Panc1 (cell line): ENCODE measurements around the gene GALNTL6. TPM values are rescaled to one million over a fixed set of nuclear protein-coding genes. Genes with fewer than 3 reads are reported as not detected.

ENCODE experiments used
- ATAC-seq: fragments of 200-7000 bp; cut with Tn5 transposase; 2 replicates; pipeline ENCODE4 v1.9.1; 2020; ENCODE audit warnings: mild to moderate bottlenecking, moderate library complexity
- BruUV-seq: library from RNA; stranded (reverse); fragments of 400-500 nt; replicated peaks from 2 replicates; lab custom pipeline; 2021; lab: Mats Ljungman, UMichigan
- CTCF ChIA-PET: fragments of 300-600 bp; sonication (Branson Sonifier 250); formaldehyde crosslinking; loops from one replicate; lab custom pipeline; 2022; ENCODE audit warnings: antibody characterized with exemption; lab: Charles Lee
- POLR2A ChIA-PET: fragments of 300-600 bp; sonication (Branson Sonifier 250); formaldehyde crosslinking; loops from one replicate; lab custom pipeline; 2022; ENCODE audit warnings: antibody characterized with exemption; lab: Charles Lee
- DNase-seq: peaks from one replicate; pipeline ENCODE4 v3.0.0-alpha.2; 2010; ENCODE audit warnings: low read depth, low spot score
- H3K27ac ChIP-seq: 2 replicates; pipeline ENCODE4 v1.5.1; 2011; ENCODE audit warnings: mild to moderate bottlenecking, low read length, inconsistent platforms
- H3K27me3 ChIP-seq: fragments of 200-500 bp; sonication (Bioruptor generic); 2 replicates; pipeline ENCODE4 v1.6.0; 2014; ENCODE audit warnings: low read length, inconsistent platforms; ENCODE audit not compliant: control insufficient read depth, insufficient read depth
- H3K36me3 ChIP-seq: fragments of 200-500 bp; sonication (Bioruptor generic); 2 replicates; pipeline ENCODE4 v1.5.1; 2014; ENCODE audit warnings: inconsistent platforms, mild to moderate bottlenecking, low read length, moderate library complexity; ENCODE audit not compliant: control insufficient read depth, insufficient read depth
- H3K4me1 ChIP-seq: 2 replicates; pipeline ENCODE4 v1.5.1; 2011; ENCODE audit warnings: inconsistent platforms, mild to moderate bottlenecking, low read length, moderate library complexity; ENCODE audit not compliant: control insufficient read depth, insufficient read depth
- H3K4me3 ChIP-seq, 2 experiments: 2 replicates each; pipeline ENCODE4 v1.5.1; 2011 to 2012; ENCODE audit warnings: low read depth in 2 of 2, low read length in 2 of 2, mild to moderate bottlenecking in 2 of 2, inconsistent platforms in 1 of 2, moderate library complexity in 1 of 2
- H3K9me3 ChIP-seq: fragments of 200-500 bp; sonication (Bioruptor generic); 2 replicates; pipeline ENCODE4 v1.5.1; 2014; ENCODE audit warnings: low read depth, mild to moderate bottlenecking, inconsistent platforms, low read length, moderate library complexity; ENCODE audit not compliant: control insufficient read depth, insufficient read depth
- POLR2AphosphoS5 ChIP-seq: IDR thresholded peaks from 2 replicates; pipeline ENCODE4 v1.6.1; 2012; ENCODE audit warnings: mild to moderate bottlenecking, low read depth, low read length, moderate library complexity
- SIN3A ChIP-seq: IDR thresholded peaks from 2 replicates; pipeline ENCODE4 v1.6.1; 2012; ENCODE audit warnings: low read depth, mild to moderate bottlenecking, low read length, moderate library complexity, borderline replicate concordance; ENCODE audit not compliant: insufficient read depth
- TCF7L2 ChIP-seq: IDR thresholded peaks from 2 replicates; pipeline ENCODE4 v1.6.1; 2011; ENCODE audit warnings: mild to moderate bottlenecking, low read depth, low read length, inconsistent platforms
- in situ Hi-C: cut with HindIII; loops from 2 replicates; pipeline ENCODE4 v1.10.0; 2016; ENCODE audit warnings: low sequenced_read_pairs, low pct_unique_long_range_greater_than_20kb
- intact Hi-C: fragments of 100-400 bp; cut with micrococcal nuclease; formaldehyde crosslinking; loops from one replicate; pipeline ENCODE4 v1.10.0; 2022; ENCODE audit not compliant: unreplicated experiment
- total RNA-seq: library from RNA; stranded (reverse); gene quantifications from one replicate; pipeline ENCODE4 v1.2.1, GENCODE V29; 2021; ENCODE audit not compliant: unreplicated experiment
- TF ChIP-seq, protein P1 (sequence below): fragments of 450-650 bp; IDR thresholded peaks from 2 replicates; pipeline ENCODE4 v1.5.1; 2017; ENCODE audit warnings: mild to moderate bottlenecking
- TF ChIP-seq, protein P2 (sequence below), 2 experiments: IDR thresholded peaks; 2 replicates each; pipeline ENCODE4 v1.6.1; 2011 to 2012; ENCODE audit warnings: low read depth in 2 of 2, control low read depth in 1 of 2, low read length in 1 of 2, mild to moderate bottlenecking in 1 of 2, moderate library complexity in 1 of 2; ENCODE audit not compliant: insufficient read depth in 1 of 2

The GALNTL6 gene
- total RNA-seq, 1 experiment from 2014 or later: not detected

DNA sequence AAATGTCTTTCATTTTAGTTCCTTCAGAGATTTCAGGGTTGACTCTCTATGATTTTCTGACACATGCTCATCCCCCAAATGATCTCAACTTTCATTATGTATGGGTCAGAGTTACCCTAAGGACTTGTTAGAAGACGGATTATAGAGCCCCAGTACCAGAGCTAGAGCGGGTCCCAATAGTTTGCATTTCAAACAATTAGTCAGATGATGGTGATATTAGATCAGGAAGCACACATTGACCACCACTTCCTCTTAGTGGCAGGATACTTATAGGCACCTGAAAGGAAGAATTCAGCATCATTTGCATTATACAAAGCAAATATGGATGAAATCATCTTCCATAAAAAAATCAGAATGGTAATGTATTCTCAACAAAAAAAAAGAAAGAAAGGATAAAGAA lies 106.1 kb downstream of the GALNTL6 start:
- H3K4me3 ChIP-seq: no peak overlapping the region
- no peaks in the 10 kb centered on the region for H3K4me1 ChIP-seq
- ChIA-PET CTCF (no interaction called here), POLR2A (no interaction called here)
- in situ Hi-C loops: no loop called here
- TF ChIP-seq, protein P1, sequence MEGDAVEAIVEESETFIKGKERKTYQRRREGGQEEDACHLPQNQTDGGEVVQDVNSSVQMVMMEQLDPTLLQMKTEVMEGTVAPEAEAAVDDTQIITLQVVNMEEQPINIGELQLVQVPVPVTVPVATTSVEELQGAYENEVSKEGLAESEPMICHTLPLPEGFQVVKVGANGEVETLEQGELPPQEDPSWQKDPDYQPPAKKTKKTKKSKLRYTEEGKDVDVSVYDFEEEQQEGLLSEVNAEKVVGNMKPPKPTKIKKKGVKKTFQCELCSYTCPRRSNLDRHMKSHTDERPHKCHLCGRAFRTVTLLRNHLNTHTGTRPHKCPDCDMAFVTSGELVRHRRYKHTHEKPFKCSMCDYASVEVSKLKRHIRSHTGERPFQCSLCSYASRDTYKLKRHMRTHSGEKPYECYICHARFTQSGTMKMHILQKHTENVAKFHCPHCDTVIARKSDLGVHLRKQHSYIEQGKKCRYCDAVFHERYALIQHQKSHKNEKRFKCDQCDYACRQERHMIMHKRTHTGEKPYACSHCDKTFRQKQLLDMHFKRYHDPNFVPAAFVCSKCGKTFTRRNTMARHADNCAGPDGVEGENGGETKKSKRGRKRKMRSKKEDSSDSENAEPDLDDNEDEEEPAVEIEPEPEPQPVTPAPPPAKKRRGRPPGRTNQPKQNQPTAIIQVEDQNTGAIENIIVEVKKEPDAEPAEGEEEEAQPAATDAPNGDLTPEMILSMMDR: no peak
- TF ChIP-seq TCF7L2: no peak
- TF ChIP-seq, protein P2, sequence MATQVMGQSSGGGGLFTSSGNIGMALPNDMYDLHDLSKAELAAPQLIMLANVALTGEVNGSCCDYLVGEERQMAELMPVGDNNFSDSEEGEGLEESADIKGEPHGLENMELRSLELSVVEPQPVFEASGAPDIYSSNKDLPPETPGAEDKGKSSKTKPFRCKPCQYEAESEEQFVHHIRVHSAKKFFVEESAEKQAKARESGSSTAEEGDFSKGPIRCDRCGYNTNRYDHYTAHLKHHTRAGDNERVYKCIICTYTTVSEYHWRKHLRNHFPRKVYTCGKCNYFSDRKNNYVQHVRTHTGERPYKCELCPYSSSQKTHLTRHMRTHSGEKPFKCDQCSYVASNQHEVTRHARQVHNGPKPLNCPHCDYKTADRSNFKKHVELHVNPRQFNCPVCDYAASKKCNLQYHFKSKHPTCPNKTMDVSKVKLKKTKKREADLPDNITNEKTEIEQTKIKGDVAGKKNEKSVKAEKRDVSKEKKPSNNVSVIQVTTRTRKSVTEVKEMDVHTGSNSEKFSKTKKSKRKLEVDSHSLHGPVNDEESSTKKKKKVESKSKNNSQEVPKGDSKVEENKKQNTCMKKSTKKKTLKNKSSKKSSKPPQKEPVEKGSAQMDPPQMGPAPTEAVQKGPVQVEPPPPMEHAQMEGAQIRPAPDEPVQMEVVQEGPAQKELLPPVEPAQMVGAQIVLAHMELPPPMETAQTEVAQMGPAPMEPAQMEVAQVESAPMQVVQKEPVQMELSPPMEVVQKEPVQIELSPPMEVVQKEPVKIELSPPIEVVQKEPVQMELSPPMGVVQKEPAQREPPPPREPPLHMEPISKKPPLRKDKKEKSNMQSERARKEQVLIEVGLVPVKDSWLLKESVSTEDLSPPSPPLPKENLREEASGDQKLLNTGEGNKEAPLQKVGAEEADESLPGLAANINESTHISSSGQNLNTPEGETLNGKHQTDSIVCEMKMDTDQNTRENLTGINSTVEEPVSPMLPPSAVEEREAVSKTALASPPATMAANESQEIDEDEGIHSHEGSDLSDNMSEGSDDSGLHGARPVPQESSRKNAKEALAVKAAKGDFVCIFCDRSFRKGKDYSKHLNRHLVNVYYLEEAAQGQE (IDR thresholded peaks at IDR 0.05; ENCODE audit: insufficient read depth in 1 of 2, low read depth in 2 of 2, low read length in 1 of 2): no peak
- TF ChIP-seq SIN3A: no peak
- no peak for TF ChIP-seq POLR2AphosphoS5
- intact Hi-C loops: no loop called here
- H3K9me3 ChIP-seq: no peaks in the 10 kb centered on the region
- no peaks in the 10 kb centered on the region for H3K36me3 ChIP-seq
- H3K27ac ChIP-seq: no peak overlapping the region
- BruUV-seq: no TSS peak
- ATAC-seq (no peak), DNase-seq (no peak)
- H3K27me3 ChIP-seq: no peaks in the 10 kb centered on the region

DNA sequence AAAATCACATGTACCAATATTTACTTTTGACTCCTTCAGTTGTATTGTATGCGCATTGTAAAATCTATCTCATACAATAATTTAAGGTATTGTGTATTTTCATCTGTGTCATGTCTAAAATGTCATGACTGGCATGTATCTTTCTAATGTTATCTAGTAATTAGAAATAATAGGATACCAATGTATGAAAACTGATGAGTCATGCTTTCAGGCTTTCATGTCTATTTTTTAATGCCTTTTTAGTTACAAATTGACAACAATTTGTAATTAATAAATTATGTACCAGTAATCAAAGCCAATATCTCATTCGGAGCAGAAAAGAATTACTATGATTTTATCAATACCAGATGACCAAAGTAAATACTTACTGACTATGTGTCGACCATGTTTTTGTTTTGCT lies 107.7 kb downstream of the GALNTL6 start:
- no peaks in the 10 kb centered on the region for H3K27me3 ChIP-seq
- ChIA-PET CTCF (no interaction called here), POLR2A (no interaction called here)
- no TSS peak for BruUV-seq
- H3K4me3 ChIP-seq: no peak overlapping the region
- no peaks in the 10 kb centered on the region for H3K9me3 ChIP-seq
- TF ChIP-seq SIN3A: no peak
- TF ChIP-seq, protein P2 (IDR thresholded peaks at IDR 0.05; ENCODE audit: insufficient read depth in 1 of 2, low read depth in 2 of 2, low read length in 1 of 2): no peak
- no peak for TF ChIP-seq POLR2AphosphoS5
- TF ChIP-seq TCF7L2: no peak
- TF ChIP-seq, protein P1: no peak
- H3K36me3 ChIP-seq: no peaks in the 10 kb centered on the region
- ATAC-seq (no peak), DNase-seq (no peak)
- no peaks in the 10 kb centered on the region for H3K4me1 ChIP-seq
- in situ Hi-C loops (no loop called here), intact Hi-C loops (no loop called here)
- H3K27ac ChIP-seq: no peak overlapping the region
